IgD-negative memory B cell (primary cell): ENCODE results near the gene CSH2. TPM values are rescaled to one million over a fixed set of nuclear protein-coding genes. Genes with fewer than 3 reads are reported as not detected.
"Not testable (repeated sequence)": the region's sequence is repeated elsewhere in the genome, so short reads cannot be mapped to it uniquely, and the experiment has no call there.

Experiments
- H3K27ac Mint-ChIP-seq, 3 donors: one replicate each; pipeline ENCODE4 v1.8.0; 2020 to 2022; ENCODE audit warnings: mild to moderate bottlenecking in 3 of 3, mixed read lengths in 3 of 3, moderate library complexity in 1 of 3
- H3K27me3 Mint-ChIP-seq: one replicate; pipeline ENCODE4 v1.8.0; 2021; ENCODE audit warnings: mixed read lengths
- H3K36me3 Mint-ChIP-seq: one replicate; pipeline ENCODE4 v1.8.0; 2020; ENCODE audit warnings: mild to moderate bottlenecking, mixed read lengths
- H3K4me1 Mint-ChIP-seq, 3 donors: one replicate each; pipeline ENCODE4 v1.8.0; 2020 to 2022; ENCODE audit warnings: mixed read lengths in 3 of 3, mild to moderate bottlenecking in 1 of 3
- H3K4me3 Mint-ChIP-seq, 4 donors: one replicate each; pipeline ENCODE4 v1.8.0; 2020 to 2022; ENCODE audit warnings: mild to moderate bottlenecking in 4 of 4, mixed read lengths in 4 of 4, moderate library complexity in 3 of 4
- H3K9me3 Mint-ChIP-seq, 3 donors: one replicate each; pipeline ENCODE4 v1.8.0; 2020 to 2021; ENCODE audit warnings: mixed read lengths in 3 of 3, mild to moderate bottlenecking in 1 of 3
- polyA plus RNA-seq: library from polyadenylated mRNA; unstranded; fragments of 300-500 nt; fragmentation: Illumina TruSeq; gene quantifications from one replicate; pipeline ENCODE4 v1.2.3, GENCODE V29; 2021

The CSH2 gene
- not detected for polyA plus RNA-seq

DNA sequence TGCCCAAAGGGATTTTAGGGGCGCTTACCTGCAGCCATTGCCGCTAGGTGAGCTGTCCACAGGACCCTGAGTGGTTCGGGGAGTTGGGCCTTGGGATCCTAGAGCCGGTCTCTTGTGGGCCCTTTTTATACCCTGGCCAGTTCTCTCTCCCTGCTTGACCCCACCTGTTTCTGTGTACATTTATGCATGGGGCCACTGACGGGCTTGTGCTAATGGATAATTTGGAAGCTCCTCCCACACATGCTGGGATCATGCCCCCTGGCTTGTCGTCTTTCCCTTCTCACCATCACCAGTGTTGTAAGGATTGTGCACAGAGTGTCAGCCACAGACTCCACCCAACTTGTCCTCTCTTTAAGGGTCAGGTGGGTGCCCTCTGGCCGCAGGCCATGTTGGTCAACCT, at the start of gene CSH2:
Gene CSH2 (minus strand): TSS at position 101 of the 400 bp plus-strand sequence. CDS start 63 bp downstream, at position 38.
- H3K4me1 Mint-ChIP-seq, H3K36me3 Mint-ChIP-seq, H3K27ac Mint-ChIP-seq, H3K27me3 Mint-ChIP-seq, H3K9me3 Mint-ChIP-seq: not testable (repeated sequence)
- H3K4me3 Mint-ChIP-seq: peak within 1 kb of the TSS in 2 of 4 donors; percentile 54 to 81

DNA sequence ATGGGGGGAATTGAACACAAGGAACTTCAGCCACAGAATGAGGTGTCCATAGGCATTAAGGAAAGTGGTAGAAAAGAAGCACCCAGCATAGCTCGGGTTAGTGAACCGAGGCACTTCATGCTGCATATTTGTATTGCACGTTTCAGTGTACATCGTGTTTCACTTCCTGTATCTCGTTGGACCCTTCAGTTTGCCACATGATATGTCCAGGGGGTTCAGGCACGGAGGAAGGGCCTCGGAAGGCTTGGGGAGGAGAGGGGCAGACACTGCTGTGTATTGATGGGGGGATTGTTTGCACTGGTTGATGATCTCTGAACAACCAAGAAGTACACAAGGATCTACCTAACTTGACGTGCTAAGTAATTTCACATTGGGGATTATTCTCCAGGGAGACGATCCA, 48.9 kb upstream of the CSH2 start:
- peaks cover 20 to 55% (median 53%) of the 10 kb centered on the region in 3 donors for H3K4me1 Mint-ChIP-seq
- H3K27ac Mint-ChIP-seq: peak overlapping the region; percentile 81 to 96 (median 95)
- peak overlapping the region; percentile 66 to 87 (median 68) for H3K4me3 Mint-ChIP-seq
- H3K27me3 Mint-ChIP-seq, H3K36me3 Mint-ChIP-seq, H3K9me3 Mint-ChIP-seq: not testable (repeated sequence)

DNA sequence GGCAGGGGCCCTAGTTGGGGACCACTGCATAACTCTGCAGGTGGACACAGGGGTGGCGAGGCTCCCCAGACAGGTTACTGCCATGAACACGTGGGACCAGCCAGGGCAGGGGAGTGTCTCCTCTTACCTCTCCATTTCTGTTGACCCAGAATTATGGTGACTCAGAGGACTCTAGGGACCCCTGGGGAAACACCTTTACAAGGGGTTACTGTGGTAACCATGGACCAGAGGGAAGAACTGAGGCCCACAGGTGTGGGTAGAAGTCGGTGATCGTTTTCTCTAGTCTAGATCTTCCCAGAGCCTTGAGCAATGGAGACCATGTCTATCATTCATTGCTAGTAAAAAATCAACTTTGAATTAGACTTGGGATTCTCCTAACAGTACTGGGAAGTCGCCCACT, 47.3 kb upstream of the CSH2 start:
- peaks cover 26 to 52% (median 51%) of the 10 kb centered on the region in 3 donors for H3K4me1 Mint-ChIP-seq
- not testable (repeated sequence) for H3K9me3 Mint-ChIP-seq, H3K36me3 Mint-ChIP-seq, H3K27me3 Mint-ChIP-seq
- H3K4me3 Mint-ChIP-seq: peak overlapping the region in 2 of 4 donors; percentile 79 to 82
- peak overlapping the region in 2 of 3 donors; percentile 66 to 73 for H3K27ac Mint-ChIP-seq

DNA sequence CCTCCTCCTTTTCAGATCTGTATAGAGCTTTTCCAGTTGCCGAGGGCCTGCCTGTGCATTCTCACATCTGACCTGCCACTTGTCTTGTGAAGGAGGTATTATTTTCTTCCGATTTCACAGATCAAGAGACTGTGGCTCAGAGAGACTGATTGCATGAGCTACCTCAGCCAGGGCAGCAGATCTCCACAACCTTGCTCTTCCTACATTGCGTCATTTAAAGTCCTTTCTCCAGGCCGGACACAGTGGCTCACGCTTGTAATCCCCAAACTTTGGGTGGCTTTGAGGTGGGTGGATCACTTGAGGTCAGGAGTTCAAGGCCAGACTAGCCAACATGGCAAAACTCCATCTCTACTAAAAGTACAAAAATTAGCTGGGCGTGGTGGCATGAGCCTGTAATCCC, 46.6 kb upstream of the CSH2 start:
- H3K27ac Mint-ChIP-seq: peak overlapping the region in 2 of 3 donors; percentile 23 to 92
- H3K36me3 Mint-ChIP-seq, H3K27me3 Mint-ChIP-seq, H3K9me3 Mint-ChIP-seq: not testable (repeated sequence)
- peak overlapping the region in 2 of 4 donors; percentile 74 to 85 for H3K4me3 Mint-ChIP-seq
- peaks cover 24 to 51% (median 50%) of the 10 kb centered on the region in 3 donors for H3K4me1 Mint-ChIP-seq

DNA sequence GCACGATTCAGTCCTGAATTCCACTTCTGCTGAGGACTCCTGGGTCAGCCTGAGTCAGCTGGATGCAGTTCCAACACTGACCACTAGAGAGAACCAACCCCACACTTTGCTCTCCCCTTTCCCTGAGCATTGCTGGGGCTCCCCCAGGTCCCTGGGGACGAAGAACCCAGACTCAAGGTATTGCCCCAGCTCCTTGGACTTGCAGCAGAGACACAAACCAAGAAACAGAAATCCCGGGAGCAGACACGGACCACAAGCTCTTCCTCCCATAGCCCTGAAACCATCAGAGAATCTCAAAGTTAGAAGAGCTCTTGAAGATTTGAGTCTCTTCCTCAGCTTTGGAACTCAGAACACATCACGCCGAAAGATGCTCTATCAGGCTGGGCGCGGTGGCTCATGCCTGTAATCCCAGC, 45.8 kb upstream of the CSH2 start:
- H3K4me3 Mint-ChIP-seq: peak overlapping the region; percentile 30 to 73 (median 64)
- peaks cover 1% of the 10 kb centered on the region for H3K36me3 Mint-ChIP-seq
- H3K27ac Mint-ChIP-seq: peak overlapping the region; percentile 1 to 64 (median 33)
- H3K4me1 Mint-ChIP-seq: peaks cover 24 to 48% (median 43%) of the 10 kb centered on the region in 3 donors
- peaks cover 6% of the 10 kb centered on the region for H3K27me3 Mint-ChIP-seq
- H3K9me3 Mint-ChIP-seq: no peaks in the 10 kb centered on the region

DNA sequence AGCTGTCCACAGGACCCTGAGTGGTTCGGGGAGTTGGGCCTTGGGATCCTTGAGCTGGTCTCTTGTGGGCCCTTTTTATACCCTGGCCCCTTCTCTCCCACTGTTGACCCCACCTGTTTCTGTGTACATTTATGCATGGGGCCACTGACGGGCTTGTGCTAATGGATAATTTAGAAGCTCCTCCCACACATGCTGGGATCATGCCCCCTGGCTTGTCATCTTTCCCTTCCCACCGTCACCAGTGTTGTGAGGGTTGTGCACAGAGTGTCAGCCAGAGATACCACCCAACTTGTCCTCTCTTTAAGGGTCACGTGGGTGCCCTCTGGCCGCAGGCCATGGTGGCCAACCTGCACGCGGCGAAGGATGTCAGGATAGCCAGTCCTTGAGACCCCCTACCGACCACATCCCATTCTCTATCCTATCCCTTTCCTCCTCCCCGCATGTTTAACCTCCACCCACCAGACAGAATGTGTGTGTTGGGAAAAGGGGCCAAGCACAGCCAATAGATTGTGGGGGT, 45.4 kb upstream of the CSH2 start, which contains the start of gene GH1:
Gene GH1 (minus strand): TSS at position 51 of the 517 bp plus-strand sequence. CDS start 63 bp downstream, outside the sequence.
- H3K27me3 Mint-ChIP-seq, H3K9me3 Mint-ChIP-seq, H3K36me3 Mint-ChIP-seq: not testable (repeated sequence)
- peaks cover 24 to 46% (median 40%) of the 10 kb centered on the region in 3 donors for H3K4me1 Mint-ChIP-seq
- H3K27ac Mint-ChIP-seq: peak within 1 kb of the TSS; percentile 1 to 64 (median 33)
- peak within 1 kb of the TSS; percentile 30 to 74 (median 64) for H3K4me3 Mint-ChIP-seq

DNA sequence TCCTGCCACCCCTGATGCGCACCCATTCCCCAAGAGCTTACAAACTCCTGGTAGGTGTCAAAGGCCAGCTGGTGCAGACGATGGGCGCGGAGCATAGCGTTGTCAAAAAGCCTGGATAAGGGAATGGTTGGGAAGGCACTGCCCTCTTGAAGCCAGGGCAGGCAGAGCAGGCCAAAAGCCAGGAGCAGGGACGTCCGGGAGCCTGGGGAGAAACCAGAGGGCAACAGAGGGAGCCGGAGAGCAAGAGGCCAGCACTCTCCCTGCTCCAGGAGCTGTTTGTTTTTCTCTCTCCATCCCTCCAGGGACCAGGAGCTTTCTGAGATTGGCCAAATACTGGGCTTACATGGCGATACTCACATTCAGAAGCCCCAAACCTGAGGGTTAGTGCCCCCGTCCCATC, 44.8 kb upstream of the CSH2 start:
- peaks cover 6% of the 10 kb centered on the region for H3K27me3 Mint-ChIP-seq
- no peaks in the 10 kb centered on the region for H3K9me3 Mint-ChIP-seq
- H3K27ac Mint-ChIP-seq: no peak overlapping the region
- peaks cover 24 to 43% (median 39%) of the 10 kb centered on the region in 3 donors for H3K4me1 Mint-ChIP-seq
- H3K36me3 Mint-ChIP-seq: peaks cover 1% of the 10 kb centered on the region
- H3K4me3 Mint-ChIP-seq: no peak overlapping the region

DNA sequence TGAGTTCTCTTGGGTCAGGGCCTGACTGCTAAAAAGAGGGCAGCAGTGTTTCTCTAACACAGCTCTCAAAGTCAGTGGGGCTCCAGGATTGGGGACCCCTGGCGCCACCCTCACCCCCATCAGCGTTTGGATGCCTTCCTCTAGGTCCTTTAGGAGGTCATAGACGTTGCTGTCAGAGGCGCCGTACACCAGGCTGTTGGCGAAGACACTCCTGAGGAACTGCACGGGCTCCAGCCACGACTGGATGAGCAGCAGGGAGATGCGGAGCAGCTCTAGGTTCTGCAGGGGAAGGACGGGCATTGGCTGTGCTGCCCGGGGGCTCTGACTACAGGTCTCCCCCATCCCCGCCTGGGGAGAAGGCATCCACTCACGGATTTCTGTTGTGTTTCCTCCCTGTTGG, 44.2 kb upstream of the CSH2 start:
- Mint-ChIP-seq H3K9me3 (no peaks in the 10 kb centered on the region), H3K36me3 (peaks cover 1% of the 10 kb centered on the region), H3K4me3 (no peak overlapping the region), H3K27me3 (peaks cover 6% of the 10 kb centered on the region), H3K27ac (no peak overlapping the region), H3K4me1 (peaks cover 23 to 41% (median 37%) of the 10 kb centered on the region in 3 donors)

GRCh38 chr17:63917206-63917605, 43.7 kb upstream of the CSH2 start:
- H3K36me3 Mint-ChIP-seq, H3K27ac Mint-ChIP-seq, H3K9me3 Mint-ChIP-seq, H3K4me3 Mint-ChIP-seq, H3K27me3 Mint-ChIP-seq: not testable (repeated sequence)
- H3K4me1 Mint-ChIP-seq: peaks cover 19 to 38% (median 34%) of the 10 kb centered on the region in 3 donors

DNA sequence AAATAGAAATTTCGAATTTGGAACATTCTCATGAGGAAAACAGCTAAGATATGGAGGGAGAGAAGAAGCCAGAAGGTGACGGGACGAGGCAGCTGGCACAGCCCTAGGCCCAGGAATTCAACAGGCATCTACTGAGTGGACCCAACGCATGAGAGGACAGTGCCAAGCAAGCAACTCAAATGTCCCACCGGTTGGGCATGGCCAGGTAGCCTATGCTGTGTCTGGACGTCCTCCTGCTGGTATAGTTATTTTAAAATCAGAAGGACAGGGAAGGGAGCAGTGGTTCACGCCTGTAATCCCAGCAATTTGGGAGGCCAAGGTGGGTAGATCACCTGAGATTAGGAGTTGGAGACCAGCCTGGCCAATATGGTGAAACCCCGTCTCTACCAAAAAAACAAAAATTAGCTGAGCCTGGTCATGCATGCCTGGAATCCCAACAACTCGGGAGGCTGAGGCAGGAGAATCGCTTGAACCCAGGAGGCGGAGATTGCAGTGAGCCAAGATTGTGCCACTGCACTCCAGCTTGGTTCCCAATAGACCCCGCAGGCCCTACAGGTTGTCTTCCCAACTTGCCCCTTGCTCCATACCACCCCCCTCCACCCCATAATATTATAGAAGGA, 43.2 kb upstream of the CSH2 start:
- H3K36me3 Mint-ChIP-seq: peaks cover 1% of the 10 kb centered on the region
- H3K4me1 Mint-ChIP-seq: peaks cover 16 to 39% (median 31%) of the 10 kb centered on the region in 3 donors
- H3K27me3 Mint-ChIP-seq: peaks cover 6% of the 10 kb centered on the region
- no peaks in the 10 kb centered on the region for H3K9me3 Mint-ChIP-seq
- no peak overlapping the region for H3K4me3 Mint-ChIP-seq
- no peak overlapping the region for H3K27ac Mint-ChIP-seq

DNA sequence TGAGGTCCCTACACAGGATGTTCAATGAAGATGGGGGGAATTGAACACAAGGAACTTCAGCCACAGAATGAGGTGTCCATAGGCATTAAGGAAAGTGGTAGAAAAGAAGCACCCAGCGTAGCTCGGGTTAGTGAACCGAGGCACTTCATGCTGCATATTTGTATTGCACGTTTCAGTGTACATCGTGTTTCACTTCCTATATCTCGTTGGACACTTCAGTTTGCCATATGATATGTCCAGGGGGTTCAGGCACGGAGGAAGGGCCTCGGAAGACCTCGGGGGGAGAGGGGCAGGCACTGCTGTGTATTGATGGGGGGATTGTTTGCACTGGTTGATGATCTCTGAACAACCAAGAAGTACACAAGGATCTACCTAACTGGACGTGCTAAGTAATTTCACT, 42.3 kb upstream of the CSH2 start:
- H3K9me3 Mint-ChIP-seq, H3K27me3 Mint-ChIP-seq, H3K36me3 Mint-ChIP-seq: not testable (repeated sequence)
- Mint-ChIP-seq H3K27ac (peak overlapping the region; percentile 1 to 59 (median 21)), H3K4me1 (peaks cover 16 to 37% (median 26%) of the 10 kb centered on the region in 3 donors), H3K4me3 (peak overlapping the region in 3 of 4 donors; percentile 8 to 65 (median 58))

DNA sequence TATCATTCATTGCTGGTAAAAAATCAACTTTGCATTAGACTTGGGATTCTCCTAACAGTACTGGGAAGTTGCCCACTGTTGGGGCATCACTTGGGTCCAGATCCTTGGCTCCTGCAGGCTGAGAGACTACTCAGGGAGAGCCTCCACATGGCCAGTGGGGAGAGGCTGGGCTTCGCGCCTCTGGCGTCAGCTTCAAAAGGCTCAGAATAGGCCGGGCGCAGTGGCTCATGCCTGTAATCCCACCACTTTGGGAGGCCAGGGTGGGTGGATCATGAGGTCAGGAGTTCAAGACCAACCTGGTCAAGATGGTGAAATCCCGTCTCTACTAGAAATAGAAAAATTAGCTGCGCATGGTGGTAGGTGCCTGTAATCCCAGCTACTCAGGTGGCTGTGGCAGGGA, 41.0 kb upstream of the CSH2 start:
- Mint-ChIP-seq H3K4me1 (peaks cover 16 to 29% (median 18%) of the 10 kb centered on the region in 3 donors), H3K4me3 (no peak overlapping the region)

DNA sequence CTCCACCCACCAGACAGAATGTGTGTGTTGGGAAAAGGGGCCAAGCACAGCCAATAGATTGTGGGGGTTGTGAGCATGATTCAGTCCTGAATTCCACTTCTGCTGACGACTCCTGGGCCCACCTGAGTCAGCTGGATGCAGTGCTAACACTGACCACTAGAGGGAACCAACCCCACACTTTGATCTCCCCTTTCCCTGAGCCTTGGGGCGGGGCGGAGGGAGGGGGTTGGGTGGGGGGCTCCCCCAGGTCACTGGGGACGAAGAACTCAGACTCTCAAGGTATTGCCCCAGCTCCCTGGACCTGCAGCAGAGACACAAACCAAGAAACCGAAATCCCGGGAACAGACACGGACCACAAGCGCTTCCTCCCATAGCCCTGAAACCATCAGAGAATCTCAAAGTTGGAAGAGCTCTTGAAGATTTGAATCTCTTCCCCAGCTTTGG, 38.2 kb upstream of the CSH2 start:
- no peak overlapping the region for H3K4me3 Mint-ChIP-seq
- peaks cover 10 to 22% (median 13%) of the 10 kb centered on the region in 3 donors for H3K4me1 Mint-ChIP-seq
- peaks cover 7% of the 10 kb centered on the region for H3K27me3 Mint-ChIP-seq
- H3K27ac Mint-ChIP-seq: no peak overlapping the region
- H3K36me3 Mint-ChIP-seq: no peaks in the 10 kb centered on the region
- no peaks in the 10 kb centered on the region for H3K9me3 Mint-ChIP-seq

More for the DNA sequence above, 41.0 kb upstream of the CSH2 start:
- H3K27me3 Mint-ChIP-seq: peaks cover 8% of the 10 kb centered on the region
- peaks cover 1% of the 10 kb centered on the region for H3K36me3 Mint-ChIP-seq
- no peak overlapping the region for H3K27ac Mint-ChIP-seq
- no peaks in the 10 kb centered on the region for H3K9me3 Mint-ChIP-seq

- no peaks in the 10 kb centered on the region for H3K9me3 Mint-ChIP-seq
- no peak within 1 kb of the TSS for H3K4me3 Mint-ChIP-seq
- peak within 1 kb of the TSS in 1 of 3 donors; percentile 93 for H3K27ac Mint-ChIP-seq
- H3K4me1 Mint-ChIP-seq: peaks cover 7 to 17% (median 10%) of the 10 kb centered on the region in 3 donors
- no peaks in the 10 kb centered on the region for H3K36me3 Mint-ChIP-seq
- H3K27me3 Mint-ChIP-seq: peaks cover 4% of the 10 kb centered on the region
These were observed 37.7 kb upstream of the CSH2 start, which contains the start of gene CSHL1 for GRCh38 chr17:63911041-63911635. Gene CSHL1, minus strand, starts transcription at chr17:63911258. Its CDS starts 62 bp downstream, at chr17:63911196.

DNA sequence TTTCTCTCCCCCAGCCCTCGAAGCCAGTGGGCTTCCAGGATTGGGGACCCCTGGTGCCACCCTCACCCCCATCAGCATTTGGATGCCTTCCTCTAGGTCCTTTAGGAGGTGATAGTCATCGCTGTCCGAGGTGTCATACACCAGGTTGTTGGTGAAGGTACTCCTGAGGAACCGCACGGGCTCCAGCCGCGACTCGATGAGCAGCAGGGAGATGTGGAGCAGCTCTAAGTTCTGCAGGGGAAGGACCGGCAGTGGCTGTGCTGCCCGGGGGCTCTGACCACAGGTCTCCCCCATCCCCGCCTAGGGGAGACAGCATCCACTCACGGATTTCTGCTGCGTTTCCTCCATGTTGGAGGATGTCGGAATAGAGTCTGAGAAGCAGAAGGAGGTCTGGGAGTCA, 36.6 kb upstream of the CSH2 start:
- Mint-ChIP-seq H3K9me3 (no peaks in the 10 kb centered on the region), H3K27me3 (peaks cover 3% of the 10 kb centered on the region), H3K4me3 (no peak overlapping the region), H3K27ac (peak overlapping the region in 1 of 3 donors; percentile 93), H3K36me3 (no peaks in the 10 kb centered on the region), H3K4me1 (peaks cover 0 to 9% (median 3%) of the 10 kb centered on the region in 3 donors)
